A549 (cell line): ENCODE data around the gene ACYP1. TPM values are rescaled to one million over a fixed set of nuclear protein-coding genes. Genes with fewer than 3 reads are reported as not detected.

ENCODE experiments used
- ATAC-seq, 2 experiments: fragments of 200-7000 bp in 1 of 2; fragments of >200 bp in 1 of 2; cut with Nextera tagmentation in 1 of 2; cut with Tn5 transposase in 1 of 2; 3 replicates each; pipeline versions ENCODE4 v1.8.0 to v1.9.1; 2018 to 2020; ENCODE audit warnings: mild to moderate bottlenecking in 1 of 2, moderate library complexity in 1 of 2
- CTCF ChIA-PET: fragments of 300-600 bp; sonication (Branson Sonifier 250); formaldehyde crosslinking; extraction: SDS; loops from one replicate; lab custom pipeline; 2021; ENCODE audit warnings: antibody characterized with exemption, inconsistent platforms; lab: Yijun Ruan, JAX
- POLR2A ChIA-PET: fragments of 350-600 bp; formaldehyde crosslinking; extraction: SDS; loops from one replicate; lab custom pipeline; 2021; ENCODE audit warnings: antibody characterized with exemption, inconsistent platforms; lab: Yijun Ruan, JAX
- DNase-seq, 2 experiments: peaks; one replicate each; pipeline versions ENCODE4 v3.0.0 to v3.0.0-alpha.2; 2011 to 2016; ENCODE audit warnings: low read depth in 1 of 2, low spot score in 1 of 2
- FAIRE-seq: peaks from 2 replicates; lab custom pipeline; 2011; peaks lifted over from hg19 to GRCh38; lab: Jason Lieb, UNC
- H3K27ac ChIP-seq, 2 experiments: fragments of >200 bp; sonication (Bioruptor Twin); formaldehyde crosslinking; 3 replicates each; pipeline ENCODE4 v1.5.1; 2016 to 2017
- H3K4me1 ChIP-seq: fragments of >200 bp; sonication (Bioruptor Twin); formaldehyde crosslinking; 3 replicates; pipeline ENCODE4 v1.6.1; 2016
- H3K4me2 ChIP-seq: fragments of >200 bp; sonication (Bioruptor Twin); formaldehyde crosslinking; 3 replicates; pipeline ENCODE4 v1.6.1; 2016
- H3K4me3 ChIP-seq: fragments of >200 bp; sonication (Bioruptor Twin); formaldehyde crosslinking; 3 replicates; pipeline ENCODE4 v1.5.1; 2016
- H3K9me3 ChIP-seq: fragments of >200 bp; sonication (Bioruptor Twin); formaldehyde crosslinking; 3 replicates; pipeline ENCODE4 v1.6.1; 2016
- CBX8 ChIP-seq: fragments of 200-600 bp; sonication (generic); IDR thresholded peaks from 2 replicates; pipeline ENCODE4 v1.6.1; 2016
- CHD2 ChIP-seq: fragments of 150-350 bp; IDR thresholded peaks from 2 replicates; pipeline ENCODE4 v1.6.1; 2014; ENCODE audit warnings: low read length; ENCODE audit not compliant: partially characterized antibody
- CHD4 ChIP-seq: fragments of 200-600 bp; sonication (generic); IDR thresholded peaks from 2 replicates; pipeline ENCODE4 v1.6.1; 2016; ENCODE audit warnings: antibody characterized with exemption, mild to moderate bottlenecking, borderline replicate concordance
- EHF ChIP-seq: fragments of 250-450 bp; sonication (Bioruptor Pico); IDR thresholded peaks from 2 replicates; pipeline ENCODE4 v1.5.0; 2020; ENCODE audit warnings: mild to moderate bottlenecking
- EHMT2 ChIP-seq: fragments of 200-600 bp; sonication (generic); IDR thresholded peaks from 2 replicates; pipeline ENCODE4 v1.6.1; 2016; ENCODE audit warnings: antibody characterized with exemption, low read depth, mild to moderate bottlenecking, moderate library complexity
- ESRRA ChIP-seq: fragments of 150-350 bp; IDR thresholded peaks from 2 replicates; pipeline ENCODE4 v1.6.1; 2014; ENCODE audit warnings: mild to moderate bottlenecking, low read length, borderline replicate concordance
- FOSL2 ChIP-seq, 2 experiments: fragments of 450-650 bp in 1 of 2; fragments of >200 bp in 1 of 2; sonication (Bioruptor Twin) in 1 of 2; formaldehyde crosslinking; IDR thresholded peaks; 2 replicates each; pipeline versions ENCODE4 v1.5.0 to v1.6.1; 2016 to 2020; ENCODE audit warnings: mild to moderate bottlenecking in 1 of 2, moderate library complexity in 1 of 2
- FOXS1 ChIP-seq: fragments of 250-450 bp; sonication (Bioruptor Pico); IDR thresholded peaks from 2 replicates; pipeline ENCODE4 v1.5.0; 2020; ENCODE audit warnings: mild to moderate bottlenecking, moderate library complexity
- GATA3 ChIP-seq: IDR thresholded peaks from 2 replicates; pipeline ENCODE4 v1.6.1; 2012; ENCODE audit warnings: borderline replicate concordance
- HDAC2 ChIP-seq: fragments of 200-600 bp; sonication (generic); IDR thresholded peaks from 2 replicates; pipeline ENCODE4 v1.6.1; 2016
- HEYL ChIP-seq: fragments of 250-450 bp; sonication (Bioruptor Pico); IDR thresholded peaks from 2 replicates; pipeline ENCODE4 v1.8.0; 2021; ENCODE audit warnings: mild to moderate bottlenecking, moderate library complexity
- JUNB ChIP-seq: fragments of >200 bp; sonication (Bioruptor Twin); formaldehyde crosslinking; IDR thresholded peaks from 2 replicates; pipeline ENCODE4 v1.6.1; 2016
- KDM1A ChIP-seq: fragments of 200-600 bp; sonication (generic); IDR thresholded peaks from 2 replicates; pipeline ENCODE4 v1.6.1; 2016; ENCODE audit warnings: low read depth, mild to moderate bottlenecking
- MAZ ChIP-seq: fragments of 150-350 bp; IDR thresholded peaks from 2 replicates; pipeline ENCODE4 v1.6.1; 2014; ENCODE audit warnings: antibody characterized with exemption, low read depth, low read length, borderline replicate concordance
- NR3C1 ChIP-seq: fragments of >200 bp; sonication (Bioruptor Twin); formaldehyde crosslinking; IDR thresholded peaks from 3 replicates; pipeline ENCODE4 v1.6.1; 2017
- PHF8 ChIP-seq: fragments of 200-600 bp; sonication (generic); IDR thresholded peaks from 2 replicates; pipeline ENCODE4 v1.6.1; 2016; ENCODE audit warnings: low read depth, mild to moderate bottlenecking, antibody characterized with exemption, moderate library complexity, borderline replicate concordance
- POLR2A ChIP-seq: IDR thresholded peaks from 2 replicates; pipeline ENCODE4 v1.6.1; 2012; ENCODE audit warnings: mild to moderate bottlenecking, low read length
- POLR2AphosphoS2 ChIP-seq: conservative IDR thresholded peaks from 2 replicates; pipeline ENCODE4 v1.6.1; 2012; ENCODE audit warnings: low read length, improper control_type of control experiment, inconsistent platforms
- RARB ChIP-seq: fragments of 250-450 bp; sonication (Bioruptor Pico); IDR thresholded peaks from 2 replicates; pipeline ENCODE4 v1.8.0; 2021; ENCODE audit warnings: mild to moderate bottlenecking, moderate library complexity
- RCOR1 ChIP-seq: fragments of 150-350 bp; IDR thresholded peaks from 2 replicates; pipeline ENCODE4 v1.6.1; 2014; ENCODE audit warnings: antibody characterized with exemption, low read length, low read depth
- RFX5 ChIP-seq: fragments of 450-650 bp; IDR thresholded peaks from 2 replicates; pipeline ENCODE4 v1.7.1; 2014; ENCODE audit warnings: antibody characterized with exemption, mild to moderate bottlenecking, moderate library complexity
- RNF2 ChIP-seq: fragments of 200-600 bp; sonication (generic); IDR thresholded peaks from 2 replicates; pipeline ENCODE4 v1.6.1; 2016; ENCODE audit warnings: low read depth, mild to moderate bottlenecking, antibody characterized with exemption, moderate library complexity, borderline replicate concordance
- SREBF2 ChIP-seq: fragments of 450-650 bp; IDR thresholded peaks from 2 replicates; pipeline ENCODE4 v1.6.1; 2014; ENCODE audit warnings: mild to moderate bottlenecking, moderate library complexity
- TFCP2L1 ChIP-seq: fragments of 250-450 bp; sonication (Bioruptor Pico); IDR thresholded peaks from 2 replicates; pipeline ENCODE4 v1.5.0; 2021; ENCODE audit warnings: mild to moderate bottlenecking
- ZFP36 ChIP-seq: fragments of 450-650 bp; IDR thresholded peaks from 2 replicates; pipeline ENCODE4 v1.6.1; 2014; ENCODE audit warnings: borderline replicate concordance; ENCODE audit not compliant: partially characterized antibody
- ZSCAN20 ChIP-seq: fragments of 250-450 bp; sonication (Bioruptor Pico); IDR thresholded peaks from 2 replicates; pipeline ENCODE4 v1.8.0; 2022; ENCODE audit warnings: mild to moderate bottlenecking, moderate library complexity
- WGBS: methylation state at CpG from one replicate; pipeline ENCODE4 v1.1.6; 2017; ENCODE audit errors: missing lambda C conversion rate; 5-methylcytosine and 5-hydroxymethylcytosine counted together
- polyA plus RNA-seq, 4 experiments: library from polyadenylated mRNA; depleted of rRNA in 3 of 4; stranded (reverse); fragments of >200 nt; fragmentation: RNase III in 1 of 4; extraction: RNeasy Plus Mini Kit Qiagen cat#74134 plus additional on column Dnase treatment in 1 of 4; gene quantifications; 2 replicates in 3 of 4; 3 replicates in 1 of 4; pipeline ENCODE4 v1.2.3, GENCODE V29; 2011 to 2017
- TF ChIP-seq, protein P1 (sequence below): fragments of >200 bp; sonication (Bioruptor Twin); formaldehyde crosslinking; IDR thresholded peaks from 2 replicates; pipeline ENCODE4 v1.6.1; 2016
- TF ChIP-seq, protein P2 (sequence below): fragments of 200-600 bp; sonication (generic); IDR thresholded peaks from 2 replicates; pipeline ENCODE4 v1.6.1; 2016; ENCODE audit warnings: antibody characterized with exemption, mild to moderate bottlenecking, moderate library complexity
- TF ChIP-seq, protein P3 (sequence below): fragments of >200 bp; sonication (Bioruptor Twin); formaldehyde crosslinking; IDR thresholded peaks from 3 replicates; pipeline ENCODE4 v1.5.1; 2016
- TF ChIP-seq, protein P4 (sequence below): fragments of 450-650 bp; IDR thresholded peaks from 2 replicates; pipeline ENCODE4 v1.6.1; 2014; ENCODE audit warnings: antibody characterized with exemption
- TF ChIP-seq, protein P5 (sequence below): IDR thresholded peaks from 2 replicates; pipeline ENCODE4 v1.6.1; 2012

The ACYP1 gene
- polyA plus RNA-seq, 2 of the 4 experiments (the other 2 are of a cell fraction), result 34.3 to 36.7 TPM

DNA sequence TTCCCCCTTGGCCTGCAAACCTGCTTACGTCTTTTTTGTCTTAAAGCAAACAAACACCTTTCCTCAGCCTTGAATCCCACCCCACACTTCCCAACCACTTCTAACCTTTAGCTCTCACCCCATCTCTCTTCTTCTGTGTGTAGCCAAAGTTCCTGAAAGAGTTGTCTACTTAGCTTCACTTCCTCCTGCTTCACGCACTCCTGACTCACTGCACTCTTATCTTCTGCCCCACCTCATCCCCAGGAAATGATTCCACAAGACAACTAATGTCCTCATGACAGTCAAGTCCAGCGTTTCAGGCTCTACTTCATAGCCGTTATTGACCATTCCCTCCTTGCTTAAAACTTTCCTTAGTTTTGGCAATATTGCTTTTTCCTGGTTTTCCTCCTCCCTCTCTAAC, 38.7 kb downstream of the ACYP1 start:
- H3K4me2 ChIP-seq, result no peak overlapping the region
- ChIA-PET POLR2A (no interaction called here), CTCF (interaction anchor here (1.1 to 4.6 kb wide), 4 partner anchors 19 to 79 kb away, joined by 4 to 25 read pairs (median 12); no protein-coding TSS in a partner anchor)
- 74% methylated on average over 4 of the region's 4 CpGs for WGBS
- no peak overlapping the region for H3K27ac ChIP-seq
- no peak; a peak in 1 of 6 replicates for ATAC-seq
- no peak for FAIRE-seq
- TF ChIP-seq CHD2 (no peak), PHF8 (no peak), JUNB (no peak), HEYL (CRISPR knock-in tag) (no peak), KDM1A (no peak), FOSL2 (IDR thresholded peaks at IDR 0.05) (no peak), FOSL2 (CRISPR knock-in tag; IDR thresholded peaks at IDR 0.05) (no peak), CHD4 (no peak), FOXS1 (CRISPR knock-in tag) (no peak), ZSCAN20 (no peak), TFCP2L1 (CRISPR knock-in tag) (no peak), ZFP36 (no peak), CBX8 (no peak), GATA3 (no peak), RNF2 (no peak)
- TF ChIP-seq, protein P1, sequence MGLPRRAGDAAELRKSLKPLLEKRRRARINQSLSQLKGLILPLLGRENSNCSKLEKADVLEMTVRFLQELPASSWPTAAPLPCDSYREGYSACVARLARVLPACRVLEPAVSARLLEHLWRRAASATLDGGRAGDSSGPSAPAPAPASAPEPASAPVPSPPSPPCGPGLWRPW, result no peak
- TF ChIP-seq, protein P2, sequence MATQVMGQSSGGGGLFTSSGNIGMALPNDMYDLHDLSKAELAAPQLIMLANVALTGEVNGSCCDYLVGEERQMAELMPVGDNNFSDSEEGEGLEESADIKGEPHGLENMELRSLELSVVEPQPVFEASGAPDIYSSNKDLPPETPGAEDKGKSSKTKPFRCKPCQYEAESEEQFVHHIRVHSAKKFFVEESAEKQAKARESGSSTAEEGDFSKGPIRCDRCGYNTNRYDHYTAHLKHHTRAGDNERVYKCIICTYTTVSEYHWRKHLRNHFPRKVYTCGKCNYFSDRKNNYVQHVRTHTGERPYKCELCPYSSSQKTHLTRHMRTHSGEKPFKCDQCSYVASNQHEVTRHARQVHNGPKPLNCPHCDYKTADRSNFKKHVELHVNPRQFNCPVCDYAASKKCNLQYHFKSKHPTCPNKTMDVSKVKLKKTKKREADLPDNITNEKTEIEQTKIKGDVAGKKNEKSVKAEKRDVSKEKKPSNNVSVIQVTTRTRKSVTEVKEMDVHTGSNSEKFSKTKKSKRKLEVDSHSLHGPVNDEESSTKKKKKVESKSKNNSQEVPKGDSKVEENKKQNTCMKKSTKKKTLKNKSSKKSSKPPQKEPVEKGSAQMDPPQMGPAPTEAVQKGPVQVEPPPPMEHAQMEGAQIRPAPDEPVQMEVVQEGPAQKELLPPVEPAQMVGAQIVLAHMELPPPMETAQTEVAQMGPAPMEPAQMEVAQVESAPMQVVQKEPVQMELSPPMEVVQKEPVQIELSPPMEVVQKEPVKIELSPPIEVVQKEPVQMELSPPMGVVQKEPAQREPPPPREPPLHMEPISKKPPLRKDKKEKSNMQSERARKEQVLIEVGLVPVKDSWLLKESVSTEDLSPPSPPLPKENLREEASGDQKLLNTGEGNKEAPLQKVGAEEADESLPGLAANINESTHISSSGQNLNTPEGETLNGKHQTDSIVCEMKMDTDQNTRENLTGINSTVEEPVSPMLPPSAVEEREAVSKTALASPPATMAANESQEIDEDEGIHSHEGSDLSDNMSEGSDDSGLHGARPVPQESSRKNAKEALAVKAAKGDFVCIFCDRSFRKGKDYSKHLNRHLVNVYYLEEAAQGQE, result no peak
- TF ChIP-seq, protein P3, sequence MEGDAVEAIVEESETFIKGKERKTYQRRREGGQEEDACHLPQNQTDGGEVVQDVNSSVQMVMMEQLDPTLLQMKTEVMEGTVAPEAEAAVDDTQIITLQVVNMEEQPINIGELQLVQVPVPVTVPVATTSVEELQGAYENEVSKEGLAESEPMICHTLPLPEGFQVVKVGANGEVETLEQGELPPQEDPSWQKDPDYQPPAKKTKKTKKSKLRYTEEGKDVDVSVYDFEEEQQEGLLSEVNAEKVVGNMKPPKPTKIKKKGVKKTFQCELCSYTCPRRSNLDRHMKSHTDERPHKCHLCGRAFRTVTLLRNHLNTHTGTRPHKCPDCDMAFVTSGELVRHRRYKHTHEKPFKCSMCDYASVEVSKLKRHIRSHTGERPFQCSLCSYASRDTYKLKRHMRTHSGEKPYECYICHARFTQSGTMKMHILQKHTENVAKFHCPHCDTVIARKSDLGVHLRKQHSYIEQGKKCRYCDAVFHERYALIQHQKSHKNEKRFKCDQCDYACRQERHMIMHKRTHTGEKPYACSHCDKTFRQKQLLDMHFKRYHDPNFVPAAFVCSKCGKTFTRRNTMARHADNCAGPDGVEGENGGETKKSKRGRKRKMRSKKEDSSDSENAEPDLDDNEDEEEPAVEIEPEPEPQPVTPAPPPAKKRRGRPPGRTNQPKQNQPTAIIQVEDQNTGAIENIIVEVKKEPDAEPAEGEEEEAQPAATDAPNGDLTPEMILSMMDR, result no peak
- TF ChIP-seq, all 56 proteins: peak for 0
- H3K9me3 ChIP-seq, result no peaks in the 10 kb centered on the region
- H3K4me1 ChIP-seq, result no peaks in the 10 kb centered on the region
- no peak for DNase-seq
- no peak overlapping the region for H3K4me3 ChIP-seq

DNA sequence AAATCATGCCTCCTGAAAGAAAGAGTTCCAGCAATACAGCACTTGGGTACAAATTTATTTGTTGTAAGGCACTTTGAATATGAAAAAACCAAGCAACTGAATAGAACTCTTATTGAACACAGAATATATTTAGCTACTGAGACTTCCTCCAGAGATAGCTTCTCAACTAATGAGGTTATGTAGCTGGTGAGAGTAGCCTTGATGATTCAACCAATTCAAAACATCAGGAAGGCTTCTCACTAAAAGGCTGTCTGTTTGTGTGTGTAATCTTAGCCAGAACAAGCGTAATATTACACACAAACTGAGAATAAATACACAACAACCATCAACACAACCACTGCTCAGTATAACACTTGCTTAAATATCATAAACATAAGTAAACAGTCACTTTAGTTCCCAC, 40.7 kb downstream of the ACYP1 start:
- Histone ChIP-seq H3K9me3 (no peaks in the 10 kb centered on the region), H3K27ac (no peak overlapping the region), H3K4me1 (no peaks in the 10 kb centered on the region), H3K4me3 (no peak overlapping the region), H3K4me2 (no peak overlapping the region)
- no peak for DNase-seq
- 82% methylated on average over 1 of the region's 1 CpG for WGBS
- ATAC-seq, result no peak
- ChIA-PET POLR2A (no interaction called here), CTCF (interaction anchor here (1.1 to 4.6 kb wide), 8 partner anchors 9 to 162 kb away, joined by 3 to 25 read pairs (median 4); no protein-coding TSS in a partner anchor)
- no peak for TF ChIP-seq CHD2
- no peak for TF ChIP-seq POLR2A
- no peak for TF ChIP-seq KDM1A
- no peak for TF ChIP-seq ESRRA
- no peak for TF ChIP-seq TFCP2L1 (CRISPR knock-in tag)
- TF ChIP-seq RCOR1, result no peak
- TF ChIP-seq RARB (CRISPR knock-in tag), result no peak
- no peak for TF ChIP-seq POLR2AphosphoS2
- TF ChIP-seq MAZ, result no peak
- no peak for TF ChIP-seq FOSL2 (IDR thresholded peaks at IDR 0.05)
- TF ChIP-seq FOSL2 (CRISPR knock-in tag; IDR thresholded peaks at IDR 0.05), result no peak
- TF ChIP-seq, protein P4, sequence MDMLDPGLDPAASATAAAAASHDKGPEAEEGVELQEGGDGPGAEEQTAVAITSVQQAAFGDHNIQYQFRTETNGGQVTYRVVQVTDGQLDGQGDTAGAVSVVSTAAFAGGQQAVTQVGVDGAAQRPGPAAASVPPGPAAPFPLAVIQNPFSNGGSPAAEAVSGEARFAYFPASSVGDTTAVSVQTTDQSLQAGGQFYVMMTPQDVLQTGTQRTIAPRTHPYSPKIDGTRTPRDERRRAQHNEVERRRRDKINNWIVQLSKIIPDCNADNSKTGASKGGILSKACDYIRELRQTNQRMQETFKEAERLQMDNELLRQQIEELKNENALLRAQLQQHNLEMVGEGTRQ, result no peak
- no peak for TF ChIP-seq ZSCAN20
- no peak for TF ChIP-seq EHMT2
- TF ChIP-seq EHF (CRISPR knock-in tag), result no peak
- no peak for TF ChIP-seq RFX5
- TF ChIP-seq, protein P5, sequence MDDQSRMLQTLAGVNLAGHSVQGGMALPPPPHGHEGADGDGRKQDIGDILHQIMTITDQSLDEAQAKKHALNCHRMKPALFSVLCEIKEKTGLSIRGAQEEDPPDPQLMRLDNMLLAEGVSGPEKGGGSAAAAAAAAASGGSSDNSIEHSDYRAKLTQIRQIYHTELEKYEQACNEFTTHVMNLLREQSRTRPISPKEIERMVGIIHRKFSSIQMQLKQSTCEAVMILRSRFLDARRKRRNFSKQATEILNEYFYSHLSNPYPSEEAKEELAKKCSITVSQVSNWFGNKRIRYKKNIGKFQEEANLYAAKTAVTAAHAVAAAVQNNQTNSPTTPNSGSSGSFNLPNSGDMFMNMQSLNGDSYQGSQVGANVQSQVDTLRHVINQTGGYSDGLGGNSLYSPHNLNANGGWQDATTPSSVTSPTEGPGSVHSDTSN, result no peak
- no peak for TF ChIP-seq PHF8
- TF ChIP-seq HDAC2, result no peak
- no peak for TF ChIP-seq NR3C1
- no peak for TF ChIP-seq SREBF2
- no peak for FAIRE-seq
